ENCODE results near the gene CHD5. TPM values are rescaled to one million over a fixed set of nuclear protein-coding genes. Genes with fewer than 3 reads are reported as not detected.
"Not testable (repeated sequence)": the region's sequence is repeated elsewhere in the genome, so short reads cannot be mapped to it uniquely, and the experiment has no call there.

Gene CHD5
- total and polyA plus RNA-seq, 2 experiments from 2014 or later = 0.10 to 0.11 TPM

DNA sequence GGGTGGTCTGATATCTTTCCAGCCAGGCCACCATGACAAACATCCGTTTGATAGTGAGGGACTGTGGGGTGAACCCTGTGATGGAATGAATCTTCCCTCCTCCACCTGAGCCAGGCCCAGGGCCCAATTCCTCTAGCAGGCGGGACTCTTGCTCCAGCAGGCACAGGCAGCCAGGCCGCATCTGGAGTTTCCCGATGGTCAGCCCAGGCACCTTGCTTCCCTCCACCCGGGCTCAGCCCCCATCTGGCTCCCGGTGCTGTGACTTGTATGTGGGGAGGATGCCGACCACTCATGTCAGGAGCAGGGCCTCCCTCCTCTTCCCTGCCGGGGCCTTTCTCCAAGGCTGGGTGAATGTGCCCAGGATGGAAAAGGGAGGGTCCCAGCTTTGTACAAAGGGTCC is 113.4 kb downstream of the CHD5 start:
- no peak overlapping the region for H3K4me3 ChIP-seq
- H2AFZ ChIP-seq = no peak overlapping the region
- H3K4me1 ChIP-seq (ENCODE audit: insufficient read depth) = no peaks in the 10 kb centered on the region
- H3K9ac ChIP-seq = no peak overlapping the region
- H3K9me2 ChIP-seq (ENCODE audit: insufficient read depth) = no peaks in the 10 kb centered on the region
- H3K27me3 ChIP-seq (replicated peaks; ENCODE audit: insufficient read depth) = no peaks in the 10 kb centered on the region
- no peak overlapping the region for H3K27ac ChIP-seq
- no peaks in the 10 kb centered on the region for H3F3A ChIP-seq (ENCODE audit: insufficient read depth)
- no peaks in the 10 kb centered on the region for H4K20me1 ChIP-seq (ENCODE audit: insufficient read depth)
- H3K4me2 ChIP-seq (ENCODE audit: unreplicated experiment) = no peak overlapping the region
- no peaks in the 10 kb centered on the region for H3K9me3 ChIP-seq (ENCODE audit: low read depth)
- WGBS, 2 experiments (ENCODE audit: low coverage in 1 of 2, low lambda C conversion rate in 2 of 2, missing lambda C conversion rate in 2 of 2) = 67 to 68% methylated on average over 7 to 8 of the region's 8 CpGs
- in situ Hi-C loops (cut with MboI) = loop anchor here (25.0 kb wide), 1 partner anchor 271 kb away; no protein-coding TSS in a partner anchor
- H3K36me3 ChIP-seq (ENCODE audit: low read depth) = no peaks in the 10 kb centered on the region
- H3K79me2 ChIP-seq (ENCODE audit: insufficient read depth) = no peaks in the 10 kb centered on the region
- DNase-seq = no peak
- TF ChIP-seq EZH2 (IDR thresholded peaks at IDR 0.05; ENCODE audit: insufficient read depth, poor library complexity, severe bottlenecking) (no peak), EZH2phosphoT487 (IDR thresholded peaks at IDR 0.05; ENCODE audit: insufficient read depth, low read depth) (no peak)

DNA sequence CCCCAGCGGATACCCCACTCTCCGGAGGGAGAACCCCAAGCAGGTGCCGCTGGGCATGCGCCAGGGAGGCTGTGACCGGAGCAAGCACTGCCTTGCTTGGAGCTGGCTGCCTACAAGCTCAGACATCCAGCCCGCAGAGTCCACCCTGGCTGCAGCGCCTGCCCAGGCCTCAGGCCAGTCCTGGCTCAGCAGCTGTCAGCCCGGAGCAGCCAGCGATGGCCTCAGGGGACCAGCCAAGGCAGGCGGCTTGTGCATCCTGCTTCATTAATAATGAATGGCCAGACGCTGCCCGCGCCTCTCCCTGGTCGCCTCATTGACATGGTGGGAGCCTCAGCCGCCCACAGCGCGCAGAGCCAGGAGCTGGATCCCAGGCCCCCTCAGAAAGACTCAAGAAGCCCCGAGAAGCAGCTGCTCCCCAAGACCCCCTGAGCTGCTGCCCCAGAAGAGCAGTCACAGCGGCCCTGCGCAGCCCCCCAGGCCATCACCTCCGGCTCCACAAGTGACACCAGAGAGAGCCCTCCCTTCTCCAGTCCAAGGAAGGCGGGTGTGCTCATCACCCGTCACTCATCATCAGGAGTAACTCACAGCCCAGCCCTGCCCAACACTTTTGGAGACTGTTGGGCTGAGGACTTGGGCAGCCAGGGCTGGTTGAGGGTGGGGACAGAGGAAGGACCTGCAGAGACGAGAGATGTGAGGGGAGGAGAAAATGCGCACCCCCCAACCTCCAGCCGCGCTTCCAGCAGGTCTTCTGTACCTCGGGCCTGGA is 114.8 kb downstream of the CHD5 start:
- Histone ChIP-seq H3K9me2 (ENCODE audit: insufficient read depth) (no peaks in the 10 kb centered on the region), H3K9ac (no peak overlapping the region), H3K4me3 (no peak overlapping the region), H3K27ac (no peak overlapping the region), H3K9me3 (ENCODE audit: low read depth) (no peaks in the 10 kb centered on the region), H3K4me1 (ENCODE audit: insufficient read depth) (no peaks in the 10 kb centered on the region), H3F3A (ENCODE audit: insufficient read depth) (no peaks in the 10 kb centered on the region), H3K36me3 (ENCODE audit: low read depth) (no peaks in the 10 kb centered on the region), H3K79me2 (ENCODE audit: insufficient read depth) (no peaks in the 10 kb centered on the region), H3K27me3 (replicated peaks; ENCODE audit: insufficient read depth) (no peaks in the 10 kb centered on the region), H3K4me2 (ENCODE audit: unreplicated experiment) (no peak overlapping the region), H4K20me1 (ENCODE audit: insufficient read depth) (no peaks in the 10 kb centered on the region), H2AFZ (no peak overlapping the region)
- WGBS, 2 experiments (ENCODE audit: low coverage in 1 of 2, low lambda C conversion rate in 2 of 2, missing lambda C conversion rate in 2 of 2) = 82 to 85% methylated on average over 24 to 27 of the region's 28 CpGs
- in situ Hi-C loops (cut with MboI) = loop anchor here (25.0 kb wide), 1 partner anchor 272 kb away; no protein-coding TSS in a partner anchor
- no peak for DNase-seq
- TF ChIP-seq EZH2phosphoT487 (IDR thresholded peaks at IDR 0.05; ENCODE audit: insufficient read depth, low read depth) = no peak
- no peak for TF ChIP-seq EZH2 (IDR thresholded peaks at IDR 0.05; ENCODE audit: insufficient read depth, poor library complexity, severe bottlenecking)

GRCh38 chr1:6063532-6064053 is 116.5 kb downstream of the CHD5 start:
- H3K36me3 ChIP-seq (ENCODE audit: low read depth); H3K4me1 ChIP-seq (ENCODE audit: insufficient read depth); DNase-seq; H3K4me3 ChIP-seq; H4K20me1 ChIP-seq (ENCODE audit: insufficient read depth); H3K9me3 ChIP-seq (ENCODE audit: low read depth); H3K9me2 ChIP-seq (ENCODE audit: insufficient read depth); H3K9ac ChIP-seq; H3K27me3 ChIP-seq (replicated peaks; ENCODE audit: insufficient read depth); H2AFZ ChIP-seq; H3F3A ChIP-seq (ENCODE audit: insufficient read depth); H3K27ac ChIP-seq; H3K79me2 ChIP-seq (ENCODE audit: insufficient read depth); H3K4me2 ChIP-seq (ENCODE audit: unreplicated experiment): not testable (repeated sequence)
- 82 to 84% methylated on average over 7 of the region's 7 CpGs for WGBS, 2 experiments (ENCODE audit: low coverage in 1 of 2, low lambda C conversion rate in 2 of 2, missing lambda C conversion rate in 2 of 2)
- in situ Hi-C loops (cut with MboI) = loop anchor here (25.0 kb wide), 1 partner anchor 274 kb away; no protein-coding TSS in a partner anchor

- 82 to 86% methylated on average over 6 of the region's 6 CpGs for WGBS, 2 experiments (ENCODE audit: low coverage in 1 of 2, low lambda C conversion rate in 2 of 2, missing lambda C conversion rate in 2 of 2)
- Histone ChIP-seq H4K20me1 (ENCODE audit: insufficient read depth) (no peaks in the 10 kb centered on the region), H3K36me3 (ENCODE audit: low read depth) (no peaks in the 10 kb centered on the region), H3F3A (ENCODE audit: insufficient read depth) (no peaks in the 10 kb centered on the region), H3K9me3 (ENCODE audit: low read depth) (no peaks in the 10 kb centered on the region), H3K79me2 (ENCODE audit: insufficient read depth) (no peaks in the 10 kb centered on the region), H2AFZ (no peak overlapping the region), H3K27ac (no peak overlapping the region), H3K4me1 (ENCODE audit: insufficient read depth) (no peaks in the 10 kb centered on the region), H3K4me2 (ENCODE audit: unreplicated experiment) (no peak overlapping the region), H3K9ac (no peak overlapping the region), H3K4me3 (no peak overlapping the region), H3K9me2 (ENCODE audit: insufficient read depth) (no peaks in the 10 kb centered on the region), H3K27me3 (replicated peaks; ENCODE audit: insufficient read depth) (no peaks in the 10 kb centered on the region)
- in situ Hi-C loops (cut with MboI) = loop anchor here (25.0 kb wide), 1 partner anchor 275 kb away; no protein-coding TSS in a partner anchor
- DNase-seq = no peak
- no peak for TF ChIP-seq EZH2phosphoT487 (IDR thresholded peaks at IDR 0.05; ENCODE audit: insufficient read depth, low read depth)
- TF ChIP-seq EZH2 (IDR thresholded peaks at IDR 0.05; ENCODE audit: insufficient read depth, poor library complexity, severe bottlenecking) = no peak
Measured at GRCh38 chr1:6062670-6063069, 117.5 kb downstream of the CHD5 start.

Data from GM23248 (cell line).